ACC112 (cell line): ENCODE results near the gene CLCN7.
"Not testable (repeated sequence)": the region's sequence is repeated elsewhere in the genome, so short reads cannot be mapped to it uniquely, and the experiment has no call there.

Experiments used
- H2AFZ ChIP-seq: fragments of 200-600 bp; sonication (generic); one replicate; pipeline ENCODE4 v1.6.0; 2017; ENCODE audit warnings: antibody characterized with exemption, low read length; ENCODE audit not compliant: unreplicated experiment
- H3K27ac ChIP-seq: fragments of 200-600 bp; sonication (generic); 2 replicates; pipeline ENCODE4 v1.5.1; 2014; ENCODE audit warnings: low read depth, mild to moderate bottlenecking, antibody characterized with exemption, low read length, moderate library complexity
- H3K27me3 ChIP-seq: fragments of 200-600 bp; sonication (generic); 2 replicates; pipeline ENCODE4 v1.6.1; 2014; ENCODE audit warnings: mild to moderate bottlenecking, antibody characterized with exemption, low read length, moderate library complexity, mixed read lengths; ENCODE audit not compliant: insufficient read depth
- H3K36me3 ChIP-seq: fragments of 200-600 bp; sonication (generic); 2 replicates; pipeline ENCODE4 v1.6.1; 2016; ENCODE audit warnings: mild to moderate bottlenecking, antibody characterized with exemption, low read length, moderate library complexity, mixed read lengths; ENCODE audit not compliant: insufficient read depth
- H3K4me1 ChIP-seq: fragments of 200-600 bp; sonication (generic); one replicate; pipeline ENCODE4 v1.6.1; 2016; ENCODE audit warnings: low read length, mixed read lengths; ENCODE audit not compliant: insufficient read depth, unreplicated experiment, control insufficient read depth
- H3K4me3 ChIP-seq: fragments of 200-600 bp; sonication (generic); 2 replicates; pipeline ENCODE4 v1.5.1; 2014; ENCODE audit warnings: mild to moderate bottlenecking, low read depth, low read length
- H3K79me2 ChIP-seq: fragments of 200-600 bp; sonication (generic); one replicate; pipeline ENCODE4 v1.6.0; 2016; ENCODE audit warnings: low read length; ENCODE audit not compliant: control insufficient read depth, unreplicated experiment, insufficient read depth

CLCN7 gene

GRCh38 chr16:1485847-1486496, 11.1 kb upstream of the CLCN7 start:
- Histone ChIP-seq H3K36me3 (no peaks in the 10 kb centered on the region), H3K79me2 (no peaks in the 10 kb centered on the region), H3K27ac (no peak overlapping the region), H3K4me1 (no peaks in the 10 kb centered on the region), H2AFZ (no peak overlapping the region), H3K4me3 (no peak overlapping the region), H3K27me3 (no peaks in the 10 kb centered on the region)

- Histone ChIP-seq H3K27me3 (no peaks in the 10 kb centered on the region), H2AFZ (no peak overlapping the region), H3K36me3 (no peaks in the 10 kb centered on the region), H3K79me2 (no peaks in the 10 kb centered on the region), H3K27ac (no peak overlapping the region), H3K4me3 (no peak overlapping the region), H3K4me1 (no peaks in the 10 kb centered on the region)
Measured at GRCh38 chr16:1481906-1482835, 7.3 kb upstream of the CLCN7 start.

- not testable (repeated sequence) for H3K4me1 ChIP-seq, H3K36me3 ChIP-seq, H3K4me3 ChIP-seq, H3K27me3 ChIP-seq, H3K27ac ChIP-seq, H2AFZ ChIP-seq
- H3K79me2 ChIP-seq = peaks cover 15% of the 10 kb centered on the region
Measured at GRCh38 chr16:1478937-1479336, 4.1 kb upstream of the CLCN7 start.

- H3K27me3 ChIP-seq = no peaks in the 10 kb centered on the region
- H3K79me2 ChIP-seq = peaks cover 33% of the 10 kb centered on the region
- no peaks in the 10 kb centered on the region for H3K36me3 ChIP-seq
Measured at GRCh38 chr16:1477033-1477432, 2.2 kb upstream of the CLCN7 start.

GRCh38 chr16:1475552-1476114, 805 bp upstream of the CLCN7 start:
- H3K4me3 ChIP-seq = peak overlapping the region; percentile 90
- peaks cover 47% of the 10 kb centered on the region for H3K79me2 ChIP-seq
- no peaks in the 10 kb centered on the region for H3K27me3 ChIP-seq
- peak overlapping the region; percentile 79 for H3K27ac ChIP-seq
- H2AFZ ChIP-seq = peak overlapping the region; percentile 98
- H3K36me3 ChIP-seq = no peaks in the 10 kb centered on the region
- H3K4me1 ChIP-seq = peaks cover 17% of the 10 kb centered on the region

More at GRCh38 chr16:1477033-1477432, 2.2 kb upstream of the CLCN7 start:
- H2AFZ ChIP-seq = no peak overlapping the region
- H3K27ac ChIP-seq = no peak overlapping the region
- H3K4me1 ChIP-seq = peaks cover 8% of the 10 kb centered on the region
- no peak overlapping the region for H3K4me3 ChIP-seq

- H3K27ac ChIP-seq = peak overlapping the region; percentile 79; the same call in 1 of the 2 replicates
- peaks cover 26% of the 10 kb centered on the region for H3K4me1 ChIP-seq
- peak overlapping the region; percentile 90 for H3K4me3 ChIP-seq
- H3K79me2 ChIP-seq = peaks cover 61% of the 10 kb centered on the region
- no peaks in the 10 kb centered on the region for H3K36me3 ChIP-seq
- H3K27me3 ChIP-seq = no peaks in the 10 kb centered on the region
- H2AFZ ChIP-seq = peak overlapping the region; percentile 30
Measured at GRCh38 chr16:1474082-1474795, 589 bp downstream of the CLCN7 start.

- no peaks in the 10 kb centered on the region for H3K36me3 ChIP-seq
- H3K4me3 ChIP-seq = peak overlapping the region; percentile 90
- no peak overlapping the region for H2AFZ ChIP-seq
- peaks cover 69% of the 10 kb centered on the region for H3K79me2 ChIP-seq
- H3K4me1 ChIP-seq = peaks cover 26% of the 10 kb centered on the region
- no peak overlapping the region for H3K27ac ChIP-seq
- H3K27me3 ChIP-seq = no peaks in the 10 kb centered on the region
Measured at GRCh38 chr16:1472974-1473373, 1.9 kb downstream of the CLCN7 start.

- Histone ChIP-seq H3K4me1 (peaks cover 26% of the 10 kb centered on the region), H3K36me3 (no peaks in the 10 kb centered on the region), H3K27me3 (no peaks in the 10 kb centered on the region), H3K27ac (peak overlapping the region; percentile 60; the same call in 1 of the 2 replicates), H3K4me3 (peak overlapping the region; percentile 11; the same call in 1 of the 2 replicates), H2AFZ (no peak overlapping the region), H3K79me2 (peaks cover 81% of the 10 kb centered on the region)
Measured at GRCh38 chr16:1471569-1472194, 3.1 kb downstream of the CLCN7 start.

- Histone ChIP-seq H3K36me3 (no peaks in the 10 kb centered on the region), H2AFZ (no peak overlapping the region), H3K79me2 (peaks cover 86% of the 10 kb centered on the region), H3K27ac (peak overlapping the region; percentile 60), H3K4me1 (peaks cover 26% of the 10 kb centered on the region), H3K27me3 (no peaks in the 10 kb centered on the region), H3K4me3 (peak overlapping the region; percentile 15)
Measured at GRCh38 chr16:1470481-1471251, 4.2 kb downstream of the CLCN7 start.
